H1 (cell line): ENCODE results near the gene GTPBP1. TPM values are rescaled to one million over a fixed set of nuclear protein-coding genes. Genes with fewer than 3 reads are reported as not detected.

Experiments used
- CTCF ChIA-PET: fragments of 300-600 bp; sonication (Branson Sonifier 250); formaldehyde crosslinking; loops from one replicate; lab custom pipeline; 2021; ENCODE audit not compliant: partially characterized antibody; lab: Charles Lee
- POLR2A ChIA-PET: fragments of 300-600 bp; sonication (Branson Sonifier 250); formaldehyde crosslinking; loops from one replicate; lab custom pipeline; 2021; ENCODE audit warnings: inconsistent platforms; ENCODE audit not compliant: partially characterized antibody; lab: Charles Lee
- DNase-seq, 2 experiments: peaks; one replicate each; pipeline versions ENCODE4 v3.0.0 to v3.0.0-alpha.2; 2010 to 2022; ENCODE audit warnings: low spot score in 2 of 2, low read depth in 1 of 2, mixed read lengths in 1 of 2
- FAIRE-seq: peaks from 2 replicates; lab custom pipeline; 2011; peaks lifted over from hg19 to GRCh38; lab: Jason Lieb, UNC
- H2AFZ ChIP-seq: 2 replicates; pipeline ENCODE4 v1.8.1; 2012; ENCODE audit warnings: low read length, inconsistent platforms
- H2AK5ac ChIP-seq: 2 replicates; pipeline ENCODE4 v1.6.1; 2013; ENCODE audit warnings: low read depth, low read length
- H2BK120ac ChIP-seq: replicated peaks from 2 replicates; pipeline ENCODE3; 2013; ENCODE audit warnings: low read depth, low read length, inconsistent platforms
- H2BK12ac ChIP-seq: 2 replicates; pipeline ENCODE4 v1.6.1; 2013; ENCODE audit warnings: low read depth, low read length
- H2BK15ac ChIP-seq: 2 replicates; pipeline ENCODE4 v1.6.1; 2013; ENCODE audit warnings: low read length
- H2BK20ac ChIP-seq: 2 replicates; pipeline ENCODE4 v1.6.1; 2013; ENCODE audit warnings: low read length
- H2BK5ac ChIP-seq: 2 replicates; pipeline ENCODE4 v1.6.1; 2013; ENCODE audit warnings: low read depth, low read length
- H3K14ac ChIP-seq: 2 replicates; pipeline ENCODE4 v1.6.1; 2013; ENCODE audit warnings: inconsistent platforms; ENCODE audit not compliant: insufficient read length
- H3K18ac ChIP-seq: 2 replicates; pipeline ENCODE4 v1.6.1; 2013; ENCODE audit warnings: low read length; ENCODE audit errors: extremely low read depth
- H3K23ac ChIP-seq: 2 replicates; pipeline ENCODE4 v1.6.1; 2013; ENCODE audit warnings: inconsistent platforms; ENCODE audit not compliant: insufficient read length
- H3K23me2 ChIP-seq: 2 replicates; pipeline ENCODE4 v1.6.1; 2013; ENCODE audit warnings: low read depth, low read length
- H3K27ac ChIP-seq: 2 replicates; pipeline ENCODE4 v1.6.1; 2011; ENCODE audit warnings: low read depth, low read length, inconsistent platforms
- H3K27me3 ChIP-seq, 4 experiments: replicated peaks in 1 of 4; 1 replicate in 1 of 4; 2 replicates in 3 of 4; pipeline versions ENCODE4 v1.6.1 to v1.8.1; 2011 to 2013; ENCODE audit warnings: low read length in 3 of 4, mild to moderate bottlenecking in 3 of 4, inconsistent platforms in 2 of 4, mixed read lengths in 2 of 4, moderate library complexity in 1 of 4; ENCODE audit not compliant: control insufficient read depth in 3 of 4, insufficient read depth in 3 of 4; ENCODE audit errors: extremely low read depth in 1 of 4
- H3K36me3 ChIP-seq, 4 experiments: 2 replicates each; pipeline versions ENCODE4 v1.6.1 to v1.8.1; 2011 to 2013; ENCODE audit warnings: mild to moderate bottlenecking in 4 of 4, low read length in 3 of 4, moderate library complexity in 2 of 4, control low read depth in 1 of 4, inconsistent platforms in 1 of 4; ENCODE audit not compliant: insufficient read depth in 4 of 4, control insufficient read depth in 2 of 4
- H3K4ac ChIP-seq: replicated peaks from 2 replicates; pipeline ENCODE3; 2013; ENCODE audit warnings: low read length, low read depth, mixed read lengths, inconsistent platforms; ENCODE audit not compliant: insufficient read length
- H3K4me1 ChIP-seq, 4 experiments: replicated peaks in 1 of 4; 1 replicate in 1 of 4; 2 replicates in 3 of 4; pipeline versions ENCODE4 v1.6.1 to v1.8.1; 2011 to 2013; ENCODE audit warnings: low read length in 3 of 4, inconsistent platforms in 2 of 4, mixed read lengths in 1 of 4; ENCODE audit not compliant: insufficient read depth in 4 of 4, control insufficient read depth in 3 of 4
- H3K4me2 ChIP-seq, 2 experiments: 2 replicates each; pipeline versions ENCODE4 v1.6.1 to v1.8.1; 2011 to 2013; ENCODE audit warnings: low read depth in 2 of 2, low read length in 2 of 2, control low read depth in 1 of 2, inconsistent platforms in 1 of 2, mild to moderate bottlenecking in 1 of 2; ENCODE audit not compliant: insufficient read depth in 1 of 2
- H3K4me3 ChIP-seq, 4 experiments: fragments of 200-600, 300-600 bp in 1 of 4; sonication (generic), shearing (Covaris generic), sonication (Bioruptor Twin) in 1 of 4; 2 replicates each; pipeline versions ENCODE4 v1.5.1 to v1.8.1; 2011 to 2016; ENCODE audit warnings: low read length in 4 of 4, low read depth in 3 of 4, control low read depth in 2 of 4, inconsistent platforms in 2 of 4, mild to moderate bottlenecking in 2 of 4, mixed read lengths in 1 of 4, moderate library complexity in 1 of 4; ENCODE audit not compliant: insufficient read depth in 2 of 4; ENCODE audit errors: extremely low read depth in 1 of 4
- H3K56ac ChIP-seq: replicated peaks from 2 replicates; pipeline ENCODE3; 2013; ENCODE audit warnings: low read depth, mild to moderate bottlenecking, mixed read lengths, low read length, inconsistent platforms; ENCODE audit not compliant: insufficient read length
- H3K79me1 ChIP-seq: 2 replicates; pipeline ENCODE4 v1.6.1; 2013; ENCODE audit warnings: low read depth, low read length, control low read depth
- H3K79me2 ChIP-seq, 2 experiments: 2 replicates each; pipeline versions ENCODE4 v1.6.1 to v1.8.1; 2012 to 2013; ENCODE audit warnings: low read length in 2 of 2, mild to moderate bottlenecking in 2 of 2, inconsistent platforms in 1 of 2; ENCODE audit not compliant: insufficient read depth in 2 of 2, control insufficient read depth in 1 of 2
- H3K9ac ChIP-seq, 4 experiments: replicated peaks in 1 of 4; 1 replicate in 1 of 4; 2 replicates in 3 of 4; pipeline versions ENCODE4 v1.6.1 to v1.8.1; 2011 to 2013; ENCODE audit warnings: low read depth in 3 of 4, low read length in 3 of 4, control low read depth in 2 of 4, mild to moderate bottlenecking in 2 of 4, moderate library complexity in 2 of 4, inconsistent platforms in 1 of 4; ENCODE audit errors: extremely low read depth in 1 of 4
- H3K9me3 ChIP-seq, 2 experiments: 2 replicates each; pipeline versions ENCODE4 v1.6.1 to v1.8.1; 2012 to 2013; ENCODE audit warnings: mild to moderate bottlenecking in 2 of 2, moderate library complexity in 2 of 2, control low read depth in 1 of 2, inconsistent platforms in 1 of 2, low read depth in 1 of 2, low read length in 1 of 2, mixed read lengths in 1 of 2; ENCODE audit not compliant: insufficient read depth in 2 of 2
- H4K20me1 ChIP-seq, 2 experiments: replicated peaks in 1 of 2; 2 replicates each; pipeline versions ENCODE3 to v1.8.1; 2011 to 2013; ENCODE audit warnings: inconsistent platforms in 2 of 2, low read length in 2 of 2, mild to moderate bottlenecking in 1 of 2; ENCODE audit not compliant: insufficient read depth in 2 of 2, control insufficient read depth in 1 of 2
- H4K5ac ChIP-seq: 2 replicates; pipeline ENCODE4 v1.6.1; 2013; ENCODE audit warnings: low read length, low read depth, mixed read lengths, inconsistent platforms; ENCODE audit not compliant: insufficient read length
- H4K8ac ChIP-seq: 2 replicates; pipeline ENCODE4 v1.8.0; 2013; ENCODE audit warnings: mild to moderate bottlenecking, moderate library complexity, low read length, inconsistent platforms; ENCODE audit not compliant: insufficient read depth; ENCODE audit errors: extremely low read depth
- H4K91ac ChIP-seq: replicated peaks from 2 replicates; pipeline ENCODE3; 2013; ENCODE audit warnings: low read length, mixed read lengths, inconsistent platforms; ENCODE audit not compliant: insufficient read length
- CBX8 ChIP-seq: fragments of 300-800, 300-1000 bp; sonication (generic); IDR thresholded peaks from 2 replicates; pipeline ENCODE4 v1.7.1; 2016; ENCODE audit warnings: low read depth, low read length, borderline replicate concordance
- WGBS, 2 experiments: shearing (Covaris generic) in 1 of 2; methylation state at CpG; one replicate each; pipeline versions ENCODE4 v1.1.6 to v1.1.7; 2013 to 2015; ENCODE audit warnings: low lambda C conversion rate in 2 of 2, mixed read lengths in 2 of 2, inconsistent platforms in 1 of 2, low coverage in 1 of 2, missing lambda C conversion rate in 1 of 2; ENCODE audit not compliant: insufficient replicate concordance in 2 of 2, insufficient coverage in 1 of 2, insufficient read length in 1 of 2; ENCODE audit errors: extremely low coverage in 1 of 2, missing lambda C conversion rate in 1 of 2; 5-methylcytosine and 5-hydroxymethylcytosine counted together
- polyA plus RNA-seq, 7 experiments: library from polyadenylated mRNA; depleted of rRNA in 3 of 7; stranded (reverse) in 5 of 7; unstranded in 2 of 7; fragments of >200 nt in 5 of 7; fragments of 200-250 nt in 2 of 7; gene quantifications; 1 replicate in 5 of 7; 2 replicates in 1 of 7; 4 replicates in 1 of 7; pipeline versions ENCODE4 v1.2.1 to v1.2.3, GENCODE V29; 2011 to 2013; ENCODE audit warnings: missing spikeins in 2 of 7, mixed read lengths in 2 of 7
- total RNA-seq: library from RNA; stranded (reverse); fragmentation: NEBNext Ultra II Directional; extraction: Animal tissue kit (Norgen Biotek cat#: 25700); gene quantifications from 2 replicates; pipeline ENCODE4 v1.2.1, GENCODE V29; 2021

GTPBP1 gene
- total and polyA plus RNA-seq, 2 of the 8 experiments (the other 6 are each of a cell fraction or from before 2014, with no cell fraction given): 53.1 to 91.8 TPM

GRCh38 chr22:38732251-38732815 is 26.6 kb downstream of the GTPBP1 start:
- Histone ChIP-seq H2AK5ac (no peak overlapping the region), H2BK12ac (no peak overlapping the region), H4K8ac (no peak overlapping the region; the same call in 1 of the 2 replicates), H3K4ac (no peak overlapping the region), H4K20me1 (peaks cover 6 to 11% of the 10 kb centered on the region in 2 experiments), H4K5ac (no peak overlapping the region), H2BK20ac (no peak overlapping the region), H3K9me3 (no peaks in the 10 kb centered on the region), H3K4me3 (no peak overlapping the region), H4K91ac (no peak overlapping the region), H2BK15ac (no peak overlapping the region), H3K9ac (no peak overlapping the region), H3K36me3 (peaks cover 22 to 52% (median 43%) of the 10 kb centered on the region in 4 experiments), H3K23me2 (no peaks in the 10 kb centered on the region), H2AFZ (no peak overlapping the region), H3K56ac (no peak overlapping the region), H3K27me3 (no peaks in the 10 kb centered on the region), H3K23ac (no peak overlapping the region), H2BK120ac (no peak overlapping the region), H3K27ac (no peak overlapping the region), H2BK5ac (no peak overlapping the region), H3K79me2 (no peaks in the 10 kb centered on the region), H3K79me1 (no peaks in the 10 kb centered on the region), H3K18ac (no peak overlapping the region), H3K14ac (no peak overlapping the region), H3K4me2 (no peak overlapping the region), H3K4me1 (no peaks in the 10 kb centered on the region)
- ChIA-PET POLR2A (interaction anchor here (0.7 to 13.2 kb wide), 5 partner anchors 10 to 161 kb away, joined by 3 to 112 read pairs (median 9); partner anchors contain the start of gene GTPBP1), CTCF (interaction anchor here (0.9 to 11.1 kb wide), 16 partner anchors 10 to 271 kb away, joined by 3 to 124 read pairs (median 4); partner anchors contain the start of genes GTPBP1 and SUN2)
- FAIRE-seq (no peak), DNase-seq (no peak)
- WGBS, 2 experiments: 90% methylated on average over 13 of the region's 13 CpGs; no CpG with 5 or more reads in 1 of the 2 experiments
- no peak for TF ChIP-seq CBX8
